Neural progenitor cell (in vitro differentiated cells): ENCODE results near the gene TMEM170A. TPM values are rescaled to one million over a fixed set of nuclear protein-coding genes. Genes with fewer than 3 reads are reported as not detected.

Source experiments
- DNase-seq: peaks from one replicate; pipeline ENCODE4 v3.0.0-alpha.2; 2016; ENCODE audit warnings: low spot score
- H2AFZ ChIP-seq: fragments of 200-600 bp; sonication (generic); replicated peaks from 2 replicates; pipeline ENCODE4 v1.6.1; 2016; ENCODE audit warnings: antibody characterized with exemption
- H3F3A ChIP-seq: fragments of 200-600 bp; sonication (generic); 2 replicates; pipeline ENCODE4 v1.6.1; 2016; ENCODE audit warnings: antibody characterized with exemption, low read depth
- H3K27ac ChIP-seq: fragments of 200-600 bp; sonication (generic); 2 replicates; pipeline ENCODE4 v1.5.1; 2016; ENCODE audit warnings: mild to moderate bottlenecking
- H3K27me3 ChIP-seq: fragments of 200-600 bp; sonication (generic); 2 replicates; pipeline ENCODE4 v1.6.1; 2016; ENCODE audit warnings: mild to moderate bottlenecking, moderate library complexity
- H3K36me3 ChIP-seq: fragments of 200-600 bp; sonication (generic); 2 replicates; pipeline ENCODE4 v1.5.1; 2016
- H3K4me1 ChIP-seq: fragments of 200-600 bp; sonication (generic); 2 replicates; pipeline ENCODE4 v1.6.1; 2016; ENCODE audit warnings: mixed run types
- H3K4me2 ChIP-seq: fragments of 200-600 bp; sonication (generic); 2 replicates; pipeline ENCODE4 v1.6.1; 2016
- H3K4me3 ChIP-seq: fragments of 200-600 bp; sonication (generic); 2 replicates; pipeline ENCODE4 v1.5.1; 2016
- H3K79me2 ChIP-seq: fragments of 200-600 bp; sonication (generic); 2 replicates; pipeline ENCODE4 v1.6.1; 2016; ENCODE audit warnings: low read depth
- H3K9ac ChIP-seq: fragments of 200-600 bp; sonication (generic); 2 replicates; pipeline ENCODE4 v1.6.1; 2016
- H3K9me3 ChIP-seq: fragments of 200-600 bp; sonication (generic); 2 replicates; pipeline ENCODE4 v1.5.1; 2016; ENCODE audit warnings: low read depth
- H4K20me1 ChIP-seq: fragments of 200-600 bp; sonication (generic); 2 replicates; pipeline ENCODE4 v1.6.1; 2016; ENCODE audit warnings: low read depth
- H3K27ac Mint-ChIP-seq: 3 replicates; pipeline ENCODE4 v1.8.0; 2021; ENCODE audit warnings: mixed read lengths
- H3K27me3 Mint-ChIP-seq: 2 replicates; pipeline ENCODE4 v1.8.0; 2022; ENCODE audit warnings: low read depth, mild to moderate bottlenecking, inconsistent platforms, moderate library complexity, mixed read lengths; ENCODE audit not compliant: insufficient read depth
- H3K36me3 Mint-ChIP-seq: 3 replicates; pipeline ENCODE4 v1.8.0; 2021; ENCODE audit warnings: mixed read lengths
- H3K4me1 Mint-ChIP-seq: 3 replicates; pipeline ENCODE4 v1.8.0; 2021; ENCODE audit warnings: mixed read lengths
- H3K4me3 Mint-ChIP-seq: 3 replicates; pipeline ENCODE4 v1.8.0; 2021; ENCODE audit warnings: mild to moderate bottlenecking, moderate library complexity, mixed read lengths
- H3K9me3 Mint-ChIP-seq: 3 replicates; pipeline ENCODE4 v1.8.0; 2020; ENCODE audit warnings: mixed read lengths
- CTCF ChIP-seq: fragments of 200-600 bp; sonication (generic); IDR thresholded peaks from 2 replicates; pipeline ENCODE4 v1.5.1; 2017; ENCODE audit warnings: antibody characterized with exemption, mild to moderate bottlenecking
- EZH2 ChIP-seq: fragments of 200-600 bp; sonication (generic); IDR thresholded peaks from 2 replicates; pipeline ENCODE4 v1.6.1; 2017; ENCODE audit warnings: antibody characterized with exemption, mild to moderate bottlenecking, moderate library complexity
- EZH2phosphoT487 ChIP-seq: fragments of 200-600 bp; sonication (generic); IDR thresholded peaks from 2 replicates; pipeline ENCODE4 v1.6.1; 2017; ENCODE audit warnings: antibody characterized with exemption
- total RNA-seq: library from RNA; depleted of rRNA; stranded (reverse); fragments of >200 nt; gene quantifications from 2 replicates; pipeline ENCODE4 v1.2.3, GENCODE V29; 2015; ENCODE audit warnings: low replicate concordance

Gene TMEM170A
- total RNA-seq, 1 donor from 2014 or later: 77.0 TPM

GRCh38 chr16:75446416-75446815 lies 18.1 kb downstream of the TMEM170A start:
- Mint-ChIP-seq H3K27me3 (peaks cover 2% of the 10 kb centered on the region), H3K4me3 (no peak overlapping the region), H3K36me3 (peaks cover 21% of the 10 kb centered on the region), H3K27ac (no peak overlapping the region), H3K9me3 (peaks cover 4% of the 10 kb centered on the region), H3K4me1 (no peaks in the 10 kb centered on the region)
- Histone ChIP-seq H3K27me3 (no peaks in the 10 kb centered on the region), H3K27ac (no peak overlapping the region), H3K4me2 (no peak overlapping the region), H3K36me3 (peaks cover 2% of the 10 kb centered on the region), H2AFZ (no peak overlapping the region), H3K9ac (no peak overlapping the region), H4K20me1 (peaks cover 3% of the 10 kb centered on the region), H3K4me3 (no peak overlapping the region), H3F3A (peaks cover 15% of the 10 kb centered on the region), H3K4me1 (no peaks in the 10 kb centered on the region), H3K79me2 (peaks cover 10% of the 10 kb centered on the region), H3K9me3 (no peaks in the 10 kb centered on the region)
- DNase-seq: no peak
- TF ChIP-seq CTCF (no peak), EZH2phosphoT487 (no peak), EZH2 (no peak)

GRCh38 chr16:75445298-75445697 lies 19.2 kb downstream of the TMEM170A start:
- no peaks in the 10 kb centered on the region for H3K27me3 ChIP-seq
- H4K20me1 ChIP-seq: peaks cover 3% of the 10 kb centered on the region
- no peaks in the 10 kb centered on the region for H3K79me2 ChIP-seq
- no peak overlapping the region for H3K4me3 Mint-ChIP-seq
- no peak for DNase-seq
- no peak overlapping the region for H3K4me2 ChIP-seq
- no peak overlapping the region for H3K27ac ChIP-seq
- peaks cover 15% of the 10 kb centered on the region for H3F3A ChIP-seq
- no peak overlapping the region for H3K27ac Mint-ChIP-seq
- no peaks in the 10 kb centered on the region for H3K9me3 ChIP-seq
- H3K4me1 Mint-ChIP-seq: no peaks in the 10 kb centered on the region
- peaks cover 16% of the 10 kb centered on the region for H3K36me3 Mint-ChIP-seq
- H3K4me1 ChIP-seq: no peaks in the 10 kb centered on the region
- H3K9me3 Mint-ChIP-seq: peaks cover 4% of the 10 kb centered on the region
- no peaks in the 10 kb centered on the region for H3K36me3 ChIP-seq
- no peak overlapping the region for H3K4me3 ChIP-seq
- H2AFZ ChIP-seq: no peak overlapping the region
- peaks cover 2% of the 10 kb centered on the region for H3K27me3 Mint-ChIP-seq
- TF ChIP-seq CTCF: no peak
- TF ChIP-seq EZH2: no peak
- no peak for TF ChIP-seq EZH2phosphoT487
- no peak overlapping the region for H3K9ac ChIP-seq

- peaks cover 14% of the 10 kb centered on the region for H3F3A ChIP-seq
- peaks cover 3% of the 10 kb centered on the region for H4K20me1 ChIP-seq
- H3K4me2 ChIP-seq: no peak overlapping the region
- no peaks in the 10 kb centered on the region for H3K36me3 ChIP-seq
- H3K27ac Mint-ChIP-seq: no peak overlapping the region
- H3K9me3 Mint-ChIP-seq: peaks cover 4% of the 10 kb centered on the region
- DNase-seq: no peak
- H3K4me1 Mint-ChIP-seq: no peaks in the 10 kb centered on the region
- no peak overlapping the region for H3K9ac ChIP-seq
- H2AFZ ChIP-seq: no peak overlapping the region
- no peak overlapping the region for H3K4me3 ChIP-seq
- H3K27ac ChIP-seq: no peak overlapping the region
- peaks cover 2% of the 10 kb centered on the region for H3K27me3 Mint-ChIP-seq
- H3K79me2 ChIP-seq: no peaks in the 10 kb centered on the region
- TF ChIP-seq EZH2phosphoT487 (no peak), CTCF (no peak), EZH2 (no peak)
- no peak overlapping the region for H3K4me3 Mint-ChIP-seq
- H3K4me1 ChIP-seq: no peaks in the 10 kb centered on the region
- H3K36me3 Mint-ChIP-seq: peaks cover 8% of the 10 kb centered on the region
- H3K9me3 ChIP-seq: no peaks in the 10 kb centered on the region
- no peaks in the 10 kb centered on the region for H3K27me3 ChIP-seq
Measured at GRCh38 chr16:75443298-75443697, 21.2 kb downstream of the TMEM170A start.
